ENCODE measurements around the gene PLA2G10.
"Not testable (repeated sequence)": the region's sequence is repeated elsewhere in the genome, so short reads cannot be mapped to it uniquely, and the experiment has no call there.

PLA2G10 gene

DNA sequence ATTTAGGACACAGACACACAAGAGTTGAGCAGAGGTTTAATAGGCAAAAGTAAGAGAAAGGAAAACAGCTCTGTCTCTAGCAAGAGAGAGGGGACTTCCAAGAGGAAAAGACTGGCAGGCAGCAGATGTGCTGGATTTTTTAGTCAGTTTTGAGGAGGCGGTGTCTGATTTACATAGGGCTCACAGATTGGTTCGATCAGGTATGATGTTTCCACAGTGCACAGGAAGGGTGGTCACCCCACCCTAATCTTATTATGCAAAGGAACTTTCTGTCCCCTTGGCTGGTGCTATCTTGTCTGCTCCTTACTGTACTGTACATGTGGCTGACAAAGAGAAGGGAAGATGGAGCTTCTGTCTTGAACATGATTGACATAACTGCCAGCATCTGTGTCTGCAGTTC, 36.0 kb downstream of the PLA2G10 start:
- DNase-seq, result no peak

- DNase-seq, result no peak
Measured at GRCh38 chr16:14652726-14653125, 41.4 kb downstream of the PLA2G10 start.

DNA sequence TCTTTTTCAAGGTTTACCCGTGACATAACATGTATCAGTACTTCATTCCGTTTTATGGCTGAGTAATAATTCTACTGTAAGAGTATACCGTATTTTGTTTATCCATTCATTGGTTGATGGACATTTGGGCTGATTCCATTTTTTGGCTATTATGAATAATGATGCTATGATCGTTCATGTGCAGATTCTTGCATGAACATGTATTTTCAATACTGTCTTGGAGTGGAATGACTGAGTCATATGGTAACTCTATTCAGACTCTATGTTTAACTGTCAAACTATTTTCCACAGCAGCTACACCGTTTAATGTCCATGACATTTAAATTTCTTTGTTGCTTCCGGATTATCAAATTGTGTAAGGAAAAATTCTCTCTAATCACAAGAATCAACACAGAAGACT, 43.5 kb downstream of the PLA2G10 start:
- no peak for DNase-seq

- DNase-seq, result no peak
Measured at GRCh38 chr16:14649816-14650215, 44.3 kb downstream of the PLA2G10 start.

- DNase-seq, result no peak
Measured at GRCh38 chr16:14641926-14642325, 52.2 kb downstream of the PLA2G10 start.

GRCh38 chr16:14641206-14641605, 52.9 kb downstream of the PLA2G10 start:
- DNase-seq, result no peak

- DNase-seq, result no peak
Measured at GRCh38 chr16:14640538-14640937, 53.6 kb downstream of the PLA2G10 start.

DNA sequence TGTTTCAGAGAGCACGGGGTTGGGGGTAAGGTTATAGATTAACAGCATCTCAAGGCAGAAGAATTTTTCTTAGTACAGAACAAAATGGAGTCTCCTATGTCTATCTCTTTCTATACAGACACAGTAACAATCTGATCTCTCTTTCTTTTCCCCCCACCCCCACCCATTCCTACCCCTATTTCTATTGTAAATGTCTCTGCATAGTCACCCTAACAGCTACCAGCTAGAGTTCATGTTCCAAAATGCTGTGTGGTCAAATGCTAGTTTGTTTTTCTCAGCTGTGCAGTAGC, 57.2 kb downstream of the PLA2G10 start:
- not testable (repeated sequence) for DNase-seq

- DNase-seq, result not testable (repeated sequence)
Measured at GRCh38 chr16:14636179-14636950, 57.7 kb downstream of the PLA2G10 start.

GRCh38 chr16:14635395-14636165, 58.5 kb downstream of the PLA2G10 start:
- no peak for DNase-seq

- no peak for DNase-seq
Measured at GRCh38 chr16:14634389-14634725, 59.8 kb downstream of the PLA2G10 start.

DNA sequence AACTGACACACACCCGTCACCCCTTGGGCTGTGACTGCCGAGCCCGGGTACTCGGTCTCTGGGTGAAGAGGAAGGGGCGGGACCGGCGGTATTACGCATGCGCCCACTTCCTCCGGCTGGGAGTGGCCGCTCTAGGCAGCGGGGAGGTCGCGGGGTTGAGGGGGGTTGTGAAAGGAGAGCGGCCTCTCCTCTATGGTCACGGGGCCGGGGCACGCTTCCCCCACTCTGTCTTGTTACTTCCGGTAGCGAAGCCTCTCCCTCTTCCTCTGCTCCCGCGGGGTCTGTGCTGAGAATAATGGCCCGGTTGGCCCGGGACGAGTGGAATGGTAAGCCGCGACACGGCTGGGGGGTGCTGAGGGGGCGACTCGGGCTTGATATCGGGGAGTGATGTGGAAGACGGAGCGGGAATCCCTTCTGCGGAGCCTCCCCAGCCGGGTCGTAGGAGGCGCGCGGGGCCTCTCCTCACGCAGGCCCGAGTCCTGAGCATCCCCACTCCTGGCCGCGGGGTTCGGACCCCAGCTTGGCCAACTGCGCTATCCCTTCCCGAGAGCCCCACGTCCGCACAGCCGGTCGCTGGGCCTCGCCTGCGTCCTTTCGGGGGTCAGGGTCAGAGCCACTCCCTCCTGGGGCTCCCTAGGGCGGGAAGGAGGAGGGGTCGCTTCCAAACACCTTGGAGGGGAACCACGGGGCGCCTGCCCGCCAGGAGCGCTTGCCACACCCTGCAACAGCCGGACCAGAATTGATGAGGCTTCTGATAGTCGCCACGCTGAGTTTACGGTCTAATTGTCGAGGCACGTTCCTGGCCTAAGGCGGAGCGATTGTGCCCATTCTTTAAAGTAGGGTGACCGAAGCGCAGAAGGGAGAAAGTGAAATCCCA, 61.2 kb downstream of the PLA2G10 start, which contains the start of gene BFAR:
Gene BFAR, plus strand, starts transcription at position 259 of the 877 bp plus-strand sequence. CDS start 11,396 bp downstream, outside the sequence.
- peak; percentile 99 for DNase-seq

- DNase-seq, result peak; percentile 2
Measured at GRCh38 chr16:14630620-14631330, 63.3 kb downstream of the PLA2G10 start.

- peak; percentile 98 for DNase-seq
Measured at GRCh38 chr16:14629919-14630619, 64.0 kb downstream of the PLA2G10 start, which contains the start of gene PARN. Gene PARN, minus strand, starts transcription at chr16:14630260. Its CDS starts 135 bp downstream, at chr16:14630125.

DNA sequence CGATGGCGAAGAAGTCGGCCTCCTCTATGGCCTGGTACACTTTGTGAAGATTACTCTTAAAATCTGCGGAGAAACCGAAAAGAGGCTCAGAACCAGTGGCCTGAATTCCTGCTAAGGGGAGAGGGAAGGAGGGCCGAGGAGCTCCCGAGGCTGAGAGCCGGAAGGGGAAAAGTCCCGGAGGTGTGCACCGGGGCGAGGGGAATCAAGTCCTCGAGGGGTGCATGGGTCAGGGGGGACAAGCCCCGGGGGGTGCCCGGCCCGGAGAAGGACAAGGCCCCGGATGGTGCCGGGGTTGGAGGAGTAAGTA, 64.5 kb downstream of the PLA2G10 start:
- DNase-seq, result peak; percentile 30

DNA sequence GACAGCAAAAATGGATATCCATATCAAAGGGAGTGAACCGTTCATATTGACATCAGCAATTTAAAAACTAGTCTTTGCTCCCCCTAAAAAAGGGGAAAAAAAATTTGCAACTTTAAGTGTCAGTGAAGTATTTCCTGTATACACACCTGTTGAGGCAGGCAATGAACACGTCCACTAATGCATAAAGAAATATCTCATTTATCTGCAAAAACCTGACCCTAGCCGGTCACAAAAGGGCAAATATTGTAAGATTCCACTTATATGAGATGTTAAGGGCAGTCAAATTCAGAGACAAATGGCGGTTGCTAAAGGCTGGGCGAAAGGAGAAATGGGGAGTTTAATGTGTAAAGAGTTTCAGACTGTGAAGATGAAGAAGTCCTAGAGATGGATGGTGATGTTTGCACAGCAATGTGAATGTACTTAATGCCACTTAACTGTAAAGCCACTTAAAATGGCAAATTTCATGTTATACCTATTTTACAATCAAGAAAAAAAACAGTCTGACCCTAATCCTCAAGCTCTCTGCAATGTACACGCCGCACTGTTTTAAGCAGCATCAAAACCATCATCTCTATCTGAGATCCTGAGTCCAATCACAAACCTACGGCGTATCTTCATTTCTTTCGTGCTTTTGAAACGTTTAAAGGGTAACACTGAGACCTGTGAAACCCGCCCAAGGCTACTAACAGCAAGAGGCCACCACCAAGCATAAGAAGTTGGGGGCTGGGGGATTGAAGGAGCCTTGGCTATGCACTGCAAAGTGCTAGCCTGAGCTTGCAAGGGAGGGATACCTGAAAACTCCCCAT, 65.1 kb downstream of the PLA2G10 start:
- DNase-seq, result no peak

GRCh38 chr16:14627078-14627477, 67.0 kb downstream of the PLA2G10 start:
- DNase-seq, result no peak
